Pons (tissue), 1 donor: ENCODE data around the gene ZNF814.
"Not testable (repeated sequence)": the region's sequence is repeated elsewhere in the genome, so short reads cannot be mapped to it uniquely, and the experiment has no call there.

Experiments
- DNase-seq: peaks from one replicate; pipeline ENCODE4 v3.0.0-alpha.2; 2016; ENCODE audit warnings: low spot score

ZNF814 gene

GRCh38 chr19:57888560-57889231 lies at the start of gene ZNF814:
TSS of gene ZNF814 (minus strand) at chr19:57889037. CDS start at chr19:57888802, 235 bp downstream.
- DNase-seq = peak; percentile 83

GRCh38 chr19:57935731-57936130 lies 46.9 kb upstream of the ZNF814 start:
- peak; percentile 75 for DNase-seq

GRCh38 chr19:57934820-57935665 lies 46.2 kb upstream of the ZNF814 start, which contains the start of gene ZNF418:
TSS of gene ZNF418 (minus strand) at chr19:57935402. CDS start at chr19:57933822, 1,580 bp downstream.
- DNase-seq = peak; percentile 94

- no peak for DNase-seq
These were observed 38.8 kb upstream of the ZNF814 start for GRCh38 chr19:57927587-57927986.

GRCh38 chr19:57916168-57916995 lies 27.5 kb upstream of the ZNF814 start, which contains the start of gene ZNF417:
TSS of gene ZNF417 (minus strand) at chr19:57916592. CDS start at chr19:57916411, 181 bp downstream.
- peak; percentile 96 for DNase-seq

- DNase-seq = no peak
These were observed 25.7 kb upstream of the ZNF814 start for GRCh38 chr19:57914531-57914930.

- DNase-seq = no peak
These were observed 18.6 kb upstream of the ZNF814 start for GRCh38 chr19:57907394-57907793.

GRCh38 chr19:57905258-57905657 lies 16.4 kb upstream of the ZNF814 start:
- DNase-seq = no peak

GRCh38 chr19:57903618-57904184 lies 14.9 kb upstream of the ZNF814 start:
- no peak for DNase-seq

- DNase-seq = no peak
These were observed 11.5 kb upstream of the ZNF814 start for GRCh38 chr19:57900311-57900710.

GRCh38 chr19:57890706-57891105 lies 1.9 kb upstream of the ZNF814 start:
- not testable (repeated sequence) for DNase-seq

- DNase-seq = peak; percentile 5
These were observed 704 bp downstream of the ZNF814 start for GRCh38 chr19:57888107-57888559.

- no peak for DNase-seq
These were observed 1.5 kb downstream of the ZNF814 start for GRCh38 chr19:57887195-57887941.

- no peak for DNase-seq
These were observed 2.8 kb downstream of the ZNF814 start for GRCh38 chr19:57886046-57886445.

GRCh38 chr19:57873883-57874799 lies 14.7 kb downstream of the ZNF814 start:
- DNase-seq = not testable (repeated sequence)

- DNase-seq = no peak
These were observed 16.4 kb downstream of the ZNF814 start for GRCh38 chr19:57872450-57872849.

GRCh38 chr19:57870225-57870624 lies 18.6 kb downstream of the ZNF814 start:
- DNase-seq = no peak

- not testable (repeated sequence) for DNase-seq
These were observed 19.2 kb downstream of the ZNF814 start for GRCh38 chr19:57869655-57870054.

- DNase-seq = no peak
These were observed 20.9 kb downstream of the ZNF814 start for GRCh38 chr19:57867868-57868492.
